Measurements from ENCODE around the gene CYB561. TPM values are rescaled to one million over a fixed set of nuclear protein-coding genes. Genes with fewer than 3 reads are reported as not detected.

Gene CYB561
- total RNA-seq, 1 donor from 2014 or later = 1.7 TPM

- Mint-ChIP-seq H3K36me3 (ENCODE audit: low read depth) (no peaks in the 10 kb centered on the region), H3K27me3 (peaks cover 23% of the 10 kb centered on the region), H3K9me3 (no peaks in the 10 kb centered on the region), H3K4me3 (no peak overlapping the region), H3K27ac (no peak overlapping the region), H3K4me1 (peaks cover 13% of the 10 kb centered on the region)
- no peak for DNase-seq
- intact Hi-C loops (cut with micrococcal nuclease) = no loop called here
Observed at GRCh38 chr17:63451150-63451549, 5.0 kb upstream of the CYB561 start.

- no peak overlapping the region for H3K4me3 Mint-ChIP-seq
- no peak overlapping the region for H3K27ac Mint-ChIP-seq
- no peaks in the 10 kb centered on the region for H3K36me3 Mint-ChIP-seq (ENCODE audit: low read depth)
- intact Hi-C loops (cut with micrococcal nuclease) = no loop called here
- peaks cover 23% of the 10 kb centered on the region for H3K27me3 Mint-ChIP-seq
- H3K4me1 Mint-ChIP-seq = peaks cover 13% of the 10 kb centered on the region
- no peak for DNase-seq
- no peaks in the 10 kb centered on the region for H3K9me3 Mint-ChIP-seq
Observed at GRCh38 chr17:63450551-63450950, 4.4 kb upstream of the CYB561 start.

GRCh38 chr17:63448655-63449054 is 2.5 kb upstream of the CYB561 start:
- Mint-ChIP-seq H3K9me3 (no peaks in the 10 kb centered on the region), H3K27me3 (peaks cover 24% of the 10 kb centered on the region), H3K4me3 (no peak overlapping the region), H3K27ac (no peak overlapping the region), H3K36me3 (ENCODE audit: low read depth) (no peaks in the 10 kb centered on the region), H3K4me1 (peaks cover 19% of the 10 kb centered on the region)
- DNase-seq = no peak
- intact Hi-C loops (cut with micrococcal nuclease) = loop anchor here (5.0 kb wide), 2 partner anchors 104 to 174 kb away; partner anchors contain the start of genes DCAF7 and MAP3K3

GRCh38 chr17:63447471-63448009 is 1.4 kb upstream of the CYB561 start:
- Mint-ChIP-seq H3K4me3 (peak overlapping the region; percentile 52), H3K4me1 (peaks cover 21% of the 10 kb centered on the region), H3K27me3 (peaks cover 24% of the 10 kb centered on the region), H3K9me3 (no peaks in the 10 kb centered on the region), H3K36me3 (ENCODE audit: low read depth) (no peaks in the 10 kb centered on the region), H3K27ac (no peak overlapping the region)
- intact Hi-C loops (cut with micrococcal nuclease) = loop anchor here (5.0 kb wide), 2 partner anchors 105 to 175 kb away; partner anchors contain the start of genes DCAF7 and MAP3K3
- DNase-seq = no peak

- peak; percentile 78 for DNase-seq
- no peaks in the 10 kb centered on the region for H3K36me3 Mint-ChIP-seq (ENCODE audit: low read depth)
- H3K27ac Mint-ChIP-seq = peak overlapping the region; percentile 45
- no peaks in the 10 kb centered on the region for H3K9me3 Mint-ChIP-seq
- H3K27me3 Mint-ChIP-seq = peaks cover 22% of the 10 kb centered on the region
- peak overlapping the region; percentile 52 for H3K4me3 Mint-ChIP-seq
- H3K4me1 Mint-ChIP-seq = peaks cover 24% of the 10 kb centered on the region
- intact Hi-C loops (cut with micrococcal nuclease) = loop anchor here (5.0 kb wide), 2 partner anchors 105 to 175 kb away; partner anchors contain the start of genes DCAF7 and MAP3K3
Observed at GRCh38 chr17:63446753-63447470, 806 bp upstream of the CYB561 start.

- intact Hi-C loops (cut with micrococcal nuclease) = loop anchor here (5.0 kb wide), 2 partner anchors 107 to 177 kb away; partner anchors contain the start of genes DCAF7 and MAP3K3
- Mint-ChIP-seq H3K9me3 (no peaks in the 10 kb centered on the region), H3K27ac (peak overlapping the region; percentile 59), H3K27me3 (peaks cover 16% of the 10 kb centered on the region), H3K4me3 (peak overlapping the region; percentile 70), H3K4me1 (peaks cover 30% of the 10 kb centered on the region), H3K36me3 (ENCODE audit: low read depth) (no peaks in the 10 kb centered on the region)
- peak; percentile 81 for DNase-seq
Observed at GRCh38 chr17:63445571-63445953, 544 bp downstream of the CYB561 start.

- H3K9me3 Mint-ChIP-seq = no peaks in the 10 kb centered on the region
- intact Hi-C loops (cut with micrococcal nuclease) = loop anchor here (5.0 kb wide), 2 partner anchors 107 to 177 kb away; partner anchors contain the start of genes DCAF7 and MAP3K3
- peaks cover 15% of the 10 kb centered on the region for H3K27me3 Mint-ChIP-seq
- H3K36me3 Mint-ChIP-seq (ENCODE audit: low read depth) = no peaks in the 10 kb centered on the region
- peaks cover 31% of the 10 kb centered on the region for H3K4me1 Mint-ChIP-seq
- DNase-seq = no peak
- peak overlapping the region; percentile 70 for H3K4me3 Mint-ChIP-seq
- H3K27ac Mint-ChIP-seq = peak overlapping the region; percentile 59
Observed at GRCh38 chr17:63445065-63445464, 1.0 kb downstream of the CYB561 start.

GRCh38 chr17:63444457-63444856 is 1.6 kb downstream of the CYB561 start:
- intact Hi-C loops (cut with micrococcal nuclease) = no loop called here
- no peak for DNase-seq
- peaks cover 35% of the 10 kb centered on the region for H3K4me1 Mint-ChIP-seq
- H3K9me3 Mint-ChIP-seq = no peaks in the 10 kb centered on the region
- H3K27ac Mint-ChIP-seq = no peak overlapping the region
- no peaks in the 10 kb centered on the region for H3K36me3 Mint-ChIP-seq (ENCODE audit: low read depth)
- peaks cover 13% of the 10 kb centered on the region for H3K27me3 Mint-ChIP-seq
- H3K4me3 Mint-ChIP-seq = no peak overlapping the region

- H3K4me3 Mint-ChIP-seq = no peak overlapping the region
- peaks cover 10% of the 10 kb centered on the region for H3K27me3 Mint-ChIP-seq
- intact Hi-C loops (cut with micrococcal nuclease) = no loop called here
- no peaks in the 10 kb centered on the region for H3K36me3 Mint-ChIP-seq (ENCODE audit: low read depth)
- DNase-seq = no peak
- no peak overlapping the region for H3K27ac Mint-ChIP-seq
- no peaks in the 10 kb centered on the region for H3K9me3 Mint-ChIP-seq
- H3K4me1 Mint-ChIP-seq = peaks cover 36% of the 10 kb centered on the region
Observed at GRCh38 chr17:63443053-63443452, 3.1 kb downstream of the CYB561 start.

GRCh38 chr17:63442549-63443035 is 3.5 kb downstream of the CYB561 start:
- no peaks in the 10 kb centered on the region for H3K9me3 Mint-ChIP-seq
- intact Hi-C loops (cut with micrococcal nuclease) = no loop called here
- no peak overlapping the region for H3K27ac Mint-ChIP-seq
- no peak overlapping the region for H3K4me3 Mint-ChIP-seq
- H3K4me1 Mint-ChIP-seq = peaks cover 37% of the 10 kb centered on the region
- no peak for DNase-seq
- peaks cover 10% of the 10 kb centered on the region for H3K27me3 Mint-ChIP-seq
- no peaks in the 10 kb centered on the region for H3K36me3 Mint-ChIP-seq (ENCODE audit: low read depth)

- H3K27ac Mint-ChIP-seq = no peak overlapping the region
- intact Hi-C loops (cut with micrococcal nuclease) = no loop called here
- H3K36me3 Mint-ChIP-seq (ENCODE audit: low read depth) = no peaks in the 10 kb centered on the region
- H3K9me3 Mint-ChIP-seq = no peaks in the 10 kb centered on the region
- H3K27me3 Mint-ChIP-seq = peaks cover 10% of the 10 kb centered on the region
- H3K4me3 Mint-ChIP-seq = no peak overlapping the region
- peaks cover 31% of the 10 kb centered on the region for H3K4me1 Mint-ChIP-seq
- no peak for DNase-seq
Observed at GRCh38 chr17:63442074-63442473, 4.0 kb downstream of the CYB561 start.

- Mint-ChIP-seq H3K27ac (no peak overlapping the region), H3K9me3 (no peaks in the 10 kb centered on the region), H3K4me1 (peaks cover 32% of the 10 kb centered on the region), H3K36me3 (ENCODE audit: low read depth) (no peaks in the 10 kb centered on the region), H3K27me3 (peaks cover 10% of the 10 kb centered on the region), H3K4me3 (no peak overlapping the region)
- intact Hi-C loops (cut with micrococcal nuclease) = no loop called here
- no peak for DNase-seq
Observed at GRCh38 chr17:63441654-63442053, 4.5 kb downstream of the CYB561 start.

- Mint-ChIP-seq H3K4me3 (peak overlapping the region; percentile 62), H3K27me3 (peaks cover 10% of the 10 kb centered on the region), H3K4me1 (peaks cover 32% of the 10 kb centered on the region), H3K36me3 (ENCODE audit: low read depth) (no peaks in the 10 kb centered on the region), H3K27ac (peak overlapping the region; percentile 86), H3K9me3 (no peaks in the 10 kb centered on the region)
- DNase-seq = no peak
- intact Hi-C loops (cut with micrococcal nuclease) = no loop called here
Observed at GRCh38 chr17:63440770-63441335, 5.3 kb downstream of the CYB561 start.

All from activated CD4-positive, alpha-beta T cell treated with anti-CD3 and anti-CD28 coated beads, Interleukin-2, amount 10 ng/mL, durations not matched to agents 24 days and 14 days (primary cell).